NK-92 treated with Interleukin-12 subunit alpha and Interleukin-12 subunit beta, amount 100 ng/mL, for 24 hours (cell line): ENCODE measurements around the gene OR2F2.

Source experiments
- DNase-seq: peaks from one replicate; lab custom pipeline; 2025; lab: John Stamatoyannopoulos, UW

OR2F2 gene

GRCh38 chr7:143934526-143935325 lies at the start of gene OR2F2:
Gene OR2F2 (plus strand): TSS chr7:143935233. CDS start chr7:143935233, 0 bp downstream.
- DNase-seq: no peak

- no peak for DNase-seq
These were observed 49.1 kb upstream of the OR2F2 start for GRCh38 chr7:143885951-143886350.

DNA sequence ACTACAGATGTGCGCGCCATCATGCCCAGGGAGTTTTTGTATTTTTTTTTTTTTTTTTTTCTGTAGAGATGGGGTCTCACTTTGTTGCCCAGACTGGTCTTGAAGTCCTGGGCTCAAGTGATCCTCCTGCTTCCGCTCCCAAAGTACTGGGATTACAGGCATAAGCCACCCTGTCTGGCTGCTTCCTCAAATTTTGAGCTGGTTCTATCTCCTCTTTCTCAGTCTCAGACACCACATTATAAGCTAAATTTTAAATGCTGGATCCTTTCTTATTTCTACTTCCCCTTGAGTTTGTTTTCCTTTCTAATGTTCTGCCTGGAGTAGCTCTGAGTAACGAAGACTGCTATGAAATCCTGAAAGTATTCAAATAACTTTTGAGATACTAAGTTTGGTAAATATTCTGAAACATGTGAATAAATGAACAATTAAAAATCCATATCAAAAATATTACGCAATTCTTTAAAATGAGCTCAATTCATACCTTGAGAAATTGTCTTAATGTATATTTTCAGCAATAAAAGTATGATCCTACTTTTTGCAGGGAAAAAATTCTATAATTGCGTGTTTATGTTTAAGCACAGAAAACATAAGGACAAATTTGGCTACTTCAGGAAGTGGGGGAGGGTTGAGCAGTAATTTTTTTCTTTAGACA lies 48.1 kb upstream of the OR2F2 start:
- DNase-seq: no peak

DNA sequence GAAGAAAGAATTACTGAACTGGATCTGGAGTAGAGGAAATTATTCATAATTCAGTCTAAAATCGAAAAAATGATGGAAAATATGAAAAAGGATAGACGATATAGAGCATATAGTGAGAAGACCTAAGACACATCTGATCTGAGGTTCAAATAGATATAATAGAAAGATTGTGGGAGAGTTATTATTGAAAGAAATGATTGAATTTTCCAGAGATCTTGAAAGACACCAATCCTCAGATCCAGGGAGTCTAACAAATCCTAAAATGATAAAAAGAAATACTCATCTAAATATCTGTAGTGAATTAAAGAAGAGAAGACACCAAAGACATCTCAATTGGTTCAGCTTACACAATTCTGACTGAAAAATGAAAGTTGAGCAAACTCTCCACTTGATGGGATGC lies 46.0 kb upstream of the OR2F2 start:
- DNase-seq: no peak

DNA sequence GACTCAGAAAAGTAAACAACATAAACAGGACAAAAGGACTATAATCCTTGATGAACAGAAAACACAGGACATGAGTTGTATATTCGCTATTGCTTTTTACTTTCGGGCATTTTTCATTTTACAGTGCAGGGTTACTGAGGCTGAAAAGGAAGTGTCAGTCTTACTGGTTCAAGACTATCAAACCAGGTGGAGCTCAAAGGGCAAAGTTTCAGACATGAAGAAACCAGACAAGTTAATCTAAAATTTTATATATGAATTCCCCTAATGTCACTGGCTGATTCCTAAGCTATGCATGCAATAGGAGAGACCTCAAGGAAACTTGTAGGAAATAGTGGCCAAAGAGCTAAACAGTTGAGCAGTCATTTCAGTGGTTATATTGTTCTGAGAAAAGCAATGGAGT lies 44.5 kb upstream of the OR2F2 start:
- no peak for DNase-seq

GRCh38 chr7:143891457-143891856 lies 43.6 kb upstream of the OR2F2 start:
- no peak for DNase-seq

DNA sequence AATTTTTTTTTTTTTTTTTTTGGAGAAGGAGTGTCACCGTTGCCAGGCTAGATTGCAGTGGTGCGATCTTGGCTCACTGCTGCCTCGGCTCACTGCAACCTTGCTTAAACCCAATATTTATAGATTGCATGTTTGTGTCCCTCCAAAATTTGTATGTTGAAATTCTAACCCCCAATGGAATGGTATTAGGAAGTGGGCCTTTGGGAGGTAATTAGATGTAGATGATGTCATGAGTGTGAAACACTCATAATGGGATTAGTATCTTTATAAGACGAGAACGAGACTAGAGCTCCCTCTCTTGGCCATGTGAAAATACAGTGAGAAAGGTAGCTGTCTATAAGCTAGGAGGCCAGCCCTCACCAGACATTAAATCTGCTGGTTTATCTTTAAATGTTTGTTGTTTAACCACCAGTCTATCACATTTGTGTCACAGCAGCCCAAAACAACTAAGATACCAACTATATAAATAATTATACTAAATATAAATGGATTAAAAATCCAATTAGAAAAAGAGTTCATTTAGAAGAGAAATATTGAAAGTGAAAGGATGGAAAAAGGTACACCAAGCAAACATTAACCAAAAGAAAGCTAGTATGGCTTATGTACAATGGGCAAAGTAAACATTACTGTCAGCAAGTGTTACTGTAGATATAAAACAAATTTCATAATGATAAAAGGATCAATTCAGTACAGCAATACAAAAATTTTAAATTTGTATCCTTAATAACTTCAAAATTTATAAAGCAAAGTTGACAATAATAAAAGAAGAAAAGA lies 42.3 kb upstream of the OR2F2 start:
- no peak for DNase-seq

DNA sequence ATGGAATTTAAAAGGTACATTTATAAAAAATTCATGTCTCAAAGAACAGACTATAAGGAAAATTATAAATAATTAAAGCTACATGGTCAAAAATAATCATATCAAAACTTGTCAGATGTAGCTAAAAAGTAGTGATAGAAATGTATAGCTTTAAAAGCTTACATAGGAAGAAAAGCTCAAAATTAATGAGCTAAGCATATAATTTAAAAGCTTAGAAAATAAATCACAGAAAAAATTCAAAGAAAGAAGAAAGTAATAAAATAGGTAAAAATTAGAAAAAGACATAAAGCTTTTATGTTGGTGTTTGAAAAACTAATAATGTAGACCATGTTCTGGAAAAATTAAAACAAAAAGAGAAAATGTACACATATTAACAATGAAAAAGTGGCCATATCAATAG lies 38.4 kb upstream of the OR2F2 start:
- no peak for DNase-seq

GRCh38 chr7:143898810-143899209 lies 36.2 kb upstream of the OR2F2 start:
- no peak for DNase-seq

DNA sequence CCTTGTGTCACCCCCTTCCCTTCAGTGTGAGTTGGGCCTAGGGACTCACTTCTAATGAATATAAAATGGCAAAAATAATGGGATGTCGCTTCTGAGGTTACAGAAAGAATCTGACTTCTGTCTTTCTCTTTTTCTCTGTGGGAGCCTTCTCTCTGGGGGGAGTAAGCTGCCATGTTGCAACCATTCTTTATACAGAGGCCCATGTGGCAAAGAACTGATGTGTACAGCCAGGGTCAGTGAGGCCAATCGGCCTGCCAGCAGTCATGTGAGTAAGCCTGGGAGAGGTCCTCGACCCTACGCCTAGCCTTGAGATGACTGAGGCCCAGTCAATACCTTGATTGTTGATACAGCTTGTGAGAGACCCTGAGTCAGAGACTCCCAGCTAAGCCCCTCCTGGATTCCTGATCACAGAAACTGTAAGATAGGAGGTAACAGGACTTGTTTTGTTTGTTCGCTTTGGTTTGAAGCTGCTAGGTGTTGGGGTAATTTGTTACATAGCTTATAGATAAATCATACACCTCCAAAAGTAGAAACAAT lies 34.7 kb upstream of the OR2F2 start:
- DNase-seq: no peak

GRCh38 chr7:143901332-143901667 lies 33.7 kb upstream of the OR2F2 start:
- no peak for DNase-seq

- no peak for DNase-seq
These were observed 33.2 kb upstream of the OR2F2 start, which contains the start of gene TCAF1 for GRCh38 chr7:143901668-143902331. Gene TCAF1 (minus strand): TSS chr7:143902176. CDS start chr7:143876608, 25,568 bp downstream.

DNA sequence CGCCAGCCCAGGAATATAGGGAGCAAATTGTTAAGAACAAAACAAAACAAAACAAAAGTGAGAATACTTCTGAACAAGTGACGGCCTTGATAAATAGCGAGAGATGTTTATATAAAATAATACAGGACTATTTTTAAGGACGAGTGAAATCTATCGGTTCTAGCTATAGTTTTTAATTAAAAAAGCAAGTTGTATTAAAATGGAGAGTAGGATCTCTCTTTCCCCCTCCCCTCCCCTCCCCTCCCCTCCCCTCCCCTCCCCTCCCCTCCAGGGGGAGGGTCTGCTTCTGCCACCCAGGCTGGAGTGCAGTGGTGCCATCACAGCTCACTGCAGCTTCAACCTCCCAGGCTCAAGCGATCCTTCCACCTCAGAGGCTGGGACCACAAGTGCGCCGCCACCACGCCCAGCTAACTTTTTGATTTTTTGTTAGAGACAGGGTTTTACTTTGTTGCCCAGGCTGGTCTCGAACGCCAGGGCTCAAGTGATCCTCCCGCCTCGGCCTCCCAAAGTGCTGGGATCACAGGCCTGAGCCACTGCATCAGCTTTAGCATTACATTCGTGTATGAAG lies 32.6 kb upstream of the OR2F2 start:
- DNase-seq: no peak

DNA sequence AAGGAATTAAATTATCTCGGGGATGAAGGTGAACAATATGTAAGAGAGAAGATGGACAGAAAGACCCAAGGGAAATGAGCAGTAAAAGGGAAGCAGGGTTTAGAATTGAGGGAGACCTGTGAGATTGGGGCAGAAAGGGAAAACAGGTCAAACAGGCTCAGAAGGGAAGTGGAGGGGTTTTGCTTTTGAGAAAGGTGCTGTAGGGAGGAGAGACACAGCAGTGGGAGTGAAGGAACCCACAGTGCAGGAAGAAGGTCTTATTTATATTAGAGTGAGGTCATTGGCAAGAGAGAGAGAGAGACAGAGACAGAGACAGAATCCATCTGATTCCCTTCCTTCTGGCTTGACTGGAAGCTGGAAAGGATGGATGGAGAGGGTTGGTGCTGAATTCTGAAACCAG lies 29.5 kb upstream of the OR2F2 start:
- no peak for DNase-seq

DNA sequence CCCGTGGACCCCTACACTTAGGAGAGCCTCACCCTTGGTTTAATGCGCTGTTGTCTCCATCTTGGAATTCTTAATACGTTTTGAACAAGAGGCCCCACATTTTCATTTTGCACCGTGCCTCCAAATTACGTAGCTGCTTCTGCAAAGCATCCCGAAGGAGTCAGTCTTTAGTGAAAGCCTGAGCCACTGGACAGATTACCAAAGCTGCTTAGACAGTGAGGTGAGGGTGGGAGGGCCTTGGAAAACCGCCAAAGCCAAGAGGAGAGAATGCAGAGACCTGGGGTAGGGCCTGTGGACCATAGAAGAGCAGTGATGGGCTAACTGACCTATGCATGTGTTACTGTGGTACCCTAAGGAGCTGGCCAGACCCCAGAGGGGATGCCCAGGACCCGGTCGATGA lies 28.9 kb upstream of the OR2F2 start:
- no peak for DNase-seq

GRCh38 chr7:143906895-143907294 lies 28.1 kb upstream of the OR2F2 start:
- DNase-seq: no peak

GRCh38 chr7:143908120-143908519 lies 26.9 kb upstream of the OR2F2 start:
- no peak for DNase-seq

DNA sequence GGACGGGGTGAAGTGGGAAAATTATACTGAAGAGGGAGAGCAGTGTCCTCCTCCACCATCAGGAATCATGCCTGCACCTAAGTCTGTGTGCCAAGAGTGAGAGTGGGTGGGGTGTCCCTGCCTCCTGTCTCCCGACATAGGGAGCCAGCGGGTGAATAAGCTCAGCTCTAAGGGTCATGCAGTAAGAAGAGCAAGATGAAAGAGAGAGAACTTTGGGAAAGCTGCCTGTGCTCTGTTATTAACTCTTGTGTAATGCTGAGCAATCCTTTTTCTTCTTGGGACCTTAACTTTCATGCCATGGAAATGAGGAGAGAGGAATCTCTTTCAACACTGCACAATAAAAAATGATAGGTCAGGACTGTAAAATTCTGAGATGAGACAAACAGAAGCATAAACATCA lies 25.2 kb upstream of the OR2F2 start:
- no peak for DNase-seq

GRCh38 chr7:143910473-143911248 lies 24.4 kb upstream of the OR2F2 start:
- no peak for DNase-seq

DNA sequence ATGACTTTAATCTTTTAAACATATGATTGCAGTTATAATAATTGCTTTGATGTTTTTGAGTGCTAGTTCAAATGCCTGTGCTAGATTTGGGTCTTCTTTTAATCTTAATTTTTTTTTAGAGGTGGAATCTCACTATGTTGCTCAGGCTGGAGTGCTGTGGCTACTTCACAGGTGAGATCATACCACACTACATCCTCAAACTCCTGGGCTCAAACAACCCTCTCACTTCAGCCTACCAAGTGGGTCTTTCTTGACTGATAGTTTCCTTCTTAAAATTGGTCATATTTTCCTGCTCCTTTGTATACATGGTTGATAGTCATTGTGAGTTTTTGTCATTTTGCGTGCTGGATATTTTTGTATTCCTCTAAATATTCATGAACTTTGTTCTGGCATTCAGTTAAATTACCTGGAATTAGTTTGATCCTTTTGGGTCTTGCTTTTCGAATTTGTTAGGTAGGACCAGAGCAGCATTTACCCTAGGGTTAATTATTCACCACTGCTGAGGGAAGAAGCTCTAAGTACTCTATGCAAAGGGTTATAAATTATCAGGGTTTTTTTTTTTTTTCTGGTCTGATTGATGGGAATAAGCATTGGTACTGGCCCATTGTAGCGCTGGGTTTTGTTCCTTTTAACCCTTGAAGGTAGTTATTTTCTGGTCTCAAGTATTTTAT lies 21.0 kb upstream of the OR2F2 start:
- no peak for DNase-seq
